SK-N-SH treated with all-trans-retinoic acid at 6 μM for 48 hours (cell line): ENCODE measurements around the gene ARHGAP8.

ENCODE experiments used
- BACH2 ChIP-seq: fragments of 250-450 bp; sonication (Bioruptor Pico); IDR thresholded peaks from 2 replicates; pipeline ENCODE4 v1.9.0; 2021; ENCODE audit warnings: mild to moderate bottlenecking, borderline replicate concordance
- ESRRG ChIP-seq: fragments of 250-450 bp; sonication (Bioruptor Pico); IDR thresholded peaks from 2 replicates; pipeline ENCODE4 v1.6.1; 2021; ENCODE audit warnings: mild to moderate bottlenecking
- TOX ChIP-seq: fragments of 250-450 bp; sonication (Bioruptor Pico); IDR thresholded peaks from 2 replicates; pipeline ENCODE4 v1.8.0; 2021; ENCODE audit warnings: mild to moderate bottlenecking, moderate library complexity, borderline replicate concordance
- ZFP3 ChIP-seq: fragments of 250-450 bp; sonication (Bioruptor Pico); IDR thresholded peaks from 2 replicates; pipeline ENCODE4 v1.5.0; 2020; ENCODE audit warnings: mild to moderate bottlenecking, moderate library complexity
- TF ChIP-seq, protein P1 (sequence below): fragments of 250-450 bp; sonication (Bioruptor Pico); IDR thresholded peaks from 2 replicates; pipeline ENCODE4 v1.8.0; 2020; ENCODE audit warnings: mild to moderate bottlenecking, moderate library complexity, borderline replicate concordance

- TF ChIP-seq, protein P1, sequence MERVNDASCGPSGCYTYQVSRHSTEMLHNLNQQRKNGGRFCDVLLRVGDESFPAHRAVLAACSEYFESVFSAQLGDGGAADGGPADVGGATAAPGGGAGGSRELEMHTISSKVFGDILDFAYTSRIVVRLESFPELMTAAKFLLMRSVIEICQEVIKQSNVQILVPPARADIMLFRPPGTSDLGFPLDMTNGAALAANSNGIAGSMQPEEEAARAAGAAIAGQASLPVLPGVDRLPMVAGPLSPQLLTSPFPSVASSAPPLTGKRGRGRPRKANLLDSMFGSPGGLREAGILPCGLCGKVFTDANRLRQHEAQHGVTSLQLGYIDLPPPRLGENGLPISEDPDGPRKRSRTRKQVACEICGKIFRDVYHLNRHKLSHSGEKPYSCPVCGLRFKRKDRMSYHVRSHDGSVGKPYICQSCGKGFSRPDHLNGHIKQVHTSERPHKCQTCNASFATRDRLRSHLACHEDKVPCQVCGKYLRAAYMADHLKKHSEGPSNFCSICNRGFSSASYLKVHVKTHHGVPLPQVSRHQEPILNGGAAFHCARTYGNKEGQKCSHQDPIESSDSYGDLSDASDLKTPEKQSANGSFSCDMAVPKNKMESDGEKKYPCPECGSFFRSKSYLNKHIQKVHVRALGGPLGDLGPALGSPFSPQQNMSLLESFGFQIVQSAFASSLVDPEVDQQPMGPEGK (CRISPR knock-in tag): no peak
- TF ChIP-seq BACH2 (no peak), ESRRG (CRISPR knock-in tag) (no peak), ZFP3 (CRISPR knock-in tag) (no peak), TOX (CRISPR knock-in tag) (no peak)
These were observed 137.0 kb downstream of the ARHGAP8 start for GRCh38 chr22:44889255-44889878.
